Loucy (cell line): ENCODE measurements around the gene MMP14.

Experiments used
- EZH2phosphoT487 ChIP-seq: fragments of 200-600 bp; IDR thresholded peaks from 2 replicates; pipeline ENCODE4 v1.6.1; 2018; ENCODE audit warnings: antibody characterized with exemption, mild to moderate bottlenecking, moderate library complexity, borderline replicate concordance
- TF ChIP-seq, protein P1 (sequence below): fragments of 200-600 bp; sonication (generic); conservative IDR thresholded peaks from 2 replicates; pipeline ENCODE4 v1.5.1; 2014; ENCODE audit warnings: mild to moderate bottlenecking, antibody characterized with exemption, low read length

GRCh38 chr14:22896356-22896755 is 60.0 kb downstream of the MMP14 start:
- TF ChIP-seq, protein P1, sequence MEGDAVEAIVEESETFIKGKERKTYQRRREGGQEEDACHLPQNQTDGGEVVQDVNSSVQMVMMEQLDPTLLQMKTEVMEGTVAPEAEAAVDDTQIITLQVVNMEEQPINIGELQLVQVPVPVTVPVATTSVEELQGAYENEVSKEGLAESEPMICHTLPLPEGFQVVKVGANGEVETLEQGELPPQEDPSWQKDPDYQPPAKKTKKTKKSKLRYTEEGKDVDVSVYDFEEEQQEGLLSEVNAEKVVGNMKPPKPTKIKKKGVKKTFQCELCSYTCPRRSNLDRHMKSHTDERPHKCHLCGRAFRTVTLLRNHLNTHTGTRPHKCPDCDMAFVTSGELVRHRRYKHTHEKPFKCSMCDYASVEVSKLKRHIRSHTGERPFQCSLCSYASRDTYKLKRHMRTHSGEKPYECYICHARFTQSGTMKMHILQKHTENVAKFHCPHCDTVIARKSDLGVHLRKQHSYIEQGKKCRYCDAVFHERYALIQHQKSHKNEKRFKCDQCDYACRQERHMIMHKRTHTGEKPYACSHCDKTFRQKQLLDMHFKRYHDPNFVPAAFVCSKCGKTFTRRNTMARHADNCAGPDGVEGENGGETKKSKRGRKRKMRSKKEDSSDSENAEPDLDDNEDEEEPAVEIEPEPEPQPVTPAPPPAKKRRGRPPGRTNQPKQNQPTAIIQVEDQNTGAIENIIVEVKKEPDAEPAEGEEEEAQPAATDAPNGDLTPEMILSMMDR = no peak
- TF ChIP-seq EZH2phosphoT487 = no peak
